Embryonic facial prominence (tissue), 1 donor: ENCODE measurements around the gene CHRNA5.
"Not testable (repeated sequence)": the region's sequence is repeated elsewhere in the genome, so short reads cannot be mapped to it uniquely, and the experiment has no call there.

Experiments used
- DNase-seq: peaks from one replicate; pipeline ENCODE4 v3.0.0-alpha.2; 2016; ENCODE audit errors: extremely low spot score

Gene CHRNA5

GRCh38 chr15:78565951-78566774 is 843 bp downstream of the CHRNA5 start:
- DNase-seq = no peak

GRCh38 chr15:78567531-78567930 is 2.2 kb downstream of the CHRNA5 start:
- no peak for DNase-seq

GRCh38 chr15:78570710-78571109 is 5.4 kb downstream of the CHRNA5 start:
- DNase-seq = no peak

- no peak for DNase-seq
Measured at GRCh38 chr15:78571382-78571781, 6.1 kb downstream of the CHRNA5 start.

GRCh38 chr15:78573416-78573815 is 8.1 kb downstream of the CHRNA5 start:
- no peak for DNase-seq

GRCh38 chr15:78574944-78575343 is 9.6 kb downstream of the CHRNA5 start:
- no peak for DNase-seq

GRCh38 chr15:78597583-78597982 is 32.3 kb downstream of the CHRNA5 start:
- DNase-seq = no peak

- DNase-seq = no peak
Measured at GRCh38 chr15:78598348-78598747, 33.0 kb downstream of the CHRNA5 start.

GRCh38 chr15:78599189-78599588 is 33.9 kb downstream of the CHRNA5 start:
- no peak for DNase-seq

- DNase-seq = no peak
Measured at GRCh38 chr15:78603467-78603866, 38.1 kb downstream of the CHRNA5 start.

- DNase-seq = no peak
Measured at GRCh38 chr15:78604420-78604819, 39.1 kb downstream of the CHRNA5 start.

GRCh38 chr15:78605201-78605600 is 39.9 kb downstream of the CHRNA5 start:
- no peak for DNase-seq

- DNase-seq = no peak
Measured at GRCh38 chr15:78605680-78606079, 40.4 kb downstream of the CHRNA5 start.

- DNase-seq = not testable (repeated sequence)
Measured at GRCh38 chr15:78609551-78609950, 44.2 kb downstream of the CHRNA5 start.

GRCh38 chr15:78614021-78614420 is 48.7 kb downstream of the CHRNA5 start:
- DNase-seq = no peak

- DNase-seq = no peak
Measured at GRCh38 chr15:78615151-78615589, 49.9 kb downstream of the CHRNA5 start.

- DNase-seq = no peak
Measured at GRCh38 chr15:78616506-78616905, 51.2 kb downstream of the CHRNA5 start.

GRCh38 chr15:78617076-78617475 is 51.8 kb downstream of the CHRNA5 start:
- no peak for DNase-seq

- DNase-seq = no peak
Measured at GRCh38 chr15:78617516-78617915, 52.2 kb downstream of the CHRNA5 start.

- DNase-seq = no peak
Measured at GRCh38 chr15:78618064-78618463, 52.7 kb downstream of the CHRNA5 start.

- DNase-seq = peak; percentile 77
Measured at GRCh38 chr15:78618490-78618934, 53.2 kb downstream of the CHRNA5 start.

- DNase-seq = no peak
Measured at GRCh38 chr15:78619022-78619950, 54.0 kb downstream of the CHRNA5 start.
